Stimulated activated CD8-positive, alpha-beta memory T cell treated with anti-CD3 and anti-CD28 coated beads, Interleukin-15, amount 100 ng/mL, for 24 hours (primary cell): ENCODE results near the gene SRP72.
A peak's percentile ranks its signal among the peaks of the same experiment; 100 is the strongest.
"Not testable (repeated sequence)": the region's sequence is repeated elsewhere in the genome, so short reads cannot be mapped to it uniquely, and the experiment has no call there.

Experiments used
- DNase-seq: peaks from one replicate; pipeline ENCODE4 v3.0.0-alpha.2; 2020; ENCODE audit warnings: low read depth

The SRP72 gene

GRCh38 chr4:56467284-56468096 is at the start of gene SRP72:
Gene SRP72, plus strand, starts transcription at chr4:56467617. Its CDS starts 19 bp downstream, at chr4:56467636.
- peak; percentile 65 for DNase-seq

GRCh38 chr4:56424176-56424575 is 43.2 kb upstream of the SRP72 start:
- DNase-seq, result no peak

GRCh38 chr4:56424697-56425514 is 42.5 kb upstream of the SRP72 start:
- DNase-seq, result no peak

DNA sequence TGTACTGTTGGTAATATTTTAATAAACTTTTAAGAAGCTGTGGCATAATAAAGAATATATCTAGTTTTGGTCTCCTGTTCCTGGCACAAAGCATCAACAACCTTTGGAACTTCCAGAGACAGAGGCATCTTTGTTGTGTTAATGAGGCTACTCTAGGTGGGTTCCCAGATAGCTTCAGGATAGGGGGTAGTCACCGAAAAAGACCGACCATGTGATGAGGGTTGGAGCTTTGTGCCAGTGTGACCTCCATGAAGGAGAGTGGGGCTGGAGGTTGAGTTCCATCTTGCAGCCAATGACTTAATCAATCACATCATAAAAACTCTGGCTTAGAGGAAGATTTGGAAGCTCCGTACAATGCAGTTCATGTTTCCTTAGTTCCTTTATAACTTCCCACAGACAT is 41.9 kb upstream of the SRP72 start:
- DNase-seq, result no peak

GRCh38 chr4:56426273-56426672 is 41.1 kb upstream of the SRP72 start:
- DNase-seq, result no peak

GRCh38 chr4:56427179-56427578 is 40.2 kb upstream of the SRP72 start:
- no peak for DNase-seq

DNA sequence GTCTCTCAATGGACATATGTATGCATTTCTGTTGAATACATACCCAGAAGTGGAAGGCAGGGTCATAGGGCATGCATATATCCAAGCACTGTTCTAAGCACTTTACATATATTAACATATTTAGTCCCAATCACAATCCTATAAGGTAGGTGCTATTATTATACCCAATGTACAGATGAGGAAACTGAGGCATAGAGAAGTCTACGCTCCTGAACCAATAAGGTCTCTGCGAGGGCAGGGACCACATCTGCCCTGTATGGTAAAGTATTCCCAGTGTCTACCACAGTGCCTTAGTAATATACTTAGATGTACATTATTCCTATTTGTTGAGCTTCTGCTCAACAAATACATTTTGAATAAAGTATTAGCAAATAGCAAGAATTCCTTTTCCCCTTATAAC is 37.2 kb upstream of the SRP72 start:
- no peak for DNase-seq

- DNase-seq, result no peak
Measured at GRCh38 chr4:56433280-56433679, 34.1 kb upstream of the SRP72 start.

DNA sequence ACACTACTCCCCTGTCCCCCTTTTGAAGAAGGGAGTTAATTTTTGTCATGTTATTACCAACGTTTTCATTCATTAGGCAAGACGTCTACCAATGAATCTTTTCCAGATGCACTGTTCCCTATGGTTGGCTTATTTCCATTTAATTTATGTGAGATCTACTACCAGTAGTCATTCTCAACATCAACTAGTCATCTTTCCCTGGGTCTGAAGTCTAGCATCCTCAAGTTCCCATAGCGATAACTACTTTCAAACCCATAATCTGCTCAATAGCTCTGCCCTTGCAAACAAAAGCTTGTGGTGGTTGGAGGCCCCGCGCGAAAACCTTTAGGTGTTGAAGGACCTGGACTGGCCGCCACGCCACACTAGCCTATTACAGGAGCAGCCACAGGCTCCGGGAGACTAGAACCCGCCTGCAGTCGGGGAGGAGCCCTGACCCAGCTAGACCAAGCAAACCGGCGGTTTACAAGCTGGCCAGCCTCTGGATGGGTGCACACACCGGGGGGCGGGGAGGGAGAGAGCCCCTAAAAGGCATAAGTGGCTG is 32.7 kb upstream of the SRP72 start:
- DNase-seq, result peak; percentile 20

DNA sequence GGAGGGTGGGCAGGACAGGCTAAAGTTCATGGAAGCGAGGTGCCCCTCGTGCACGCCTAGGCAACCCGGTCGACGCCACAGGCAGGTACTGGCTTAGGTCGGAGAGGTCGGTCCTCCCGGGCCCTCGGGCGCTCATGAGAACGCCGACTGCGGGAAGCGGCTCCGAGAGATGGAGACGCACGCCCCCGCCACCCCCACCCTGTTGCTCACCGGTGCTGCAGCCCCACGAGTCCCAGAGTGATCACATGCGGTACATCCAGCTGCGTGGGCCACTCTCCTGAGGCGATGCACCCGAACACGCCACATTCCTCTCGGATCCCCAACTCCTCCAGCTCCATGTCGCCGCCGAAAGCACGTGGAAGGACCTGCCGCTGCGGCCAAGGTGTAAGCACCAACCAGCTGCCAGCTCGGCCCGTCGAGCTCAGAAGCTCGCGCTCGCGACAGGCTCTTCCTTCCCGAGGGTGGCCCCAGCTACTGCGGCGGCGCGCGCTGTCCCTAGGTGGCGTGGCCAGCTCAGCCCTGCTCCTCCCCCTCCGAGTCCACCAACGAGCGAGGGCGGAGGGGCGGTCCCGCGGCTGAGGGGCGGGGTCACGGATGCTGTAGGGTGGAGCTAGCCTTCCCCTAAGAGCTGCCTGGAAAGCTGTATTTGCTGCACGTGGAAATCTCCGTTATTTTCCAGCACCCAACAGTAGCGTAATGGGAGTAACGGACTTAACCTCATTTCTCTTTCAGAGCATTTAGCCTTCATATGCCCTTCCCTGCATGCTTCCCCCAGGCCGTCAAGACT is 32.1 kb upstream of the SRP72 start, which contains the start of gene PPAT:
Gene PPAT, minus strand, starts transcription at position 476 of the 787 bp plus-strand sequence. Its CDS starts 138 bp downstream, at position 338.
- DNase-seq, result peak; percentile 96

DNA sequence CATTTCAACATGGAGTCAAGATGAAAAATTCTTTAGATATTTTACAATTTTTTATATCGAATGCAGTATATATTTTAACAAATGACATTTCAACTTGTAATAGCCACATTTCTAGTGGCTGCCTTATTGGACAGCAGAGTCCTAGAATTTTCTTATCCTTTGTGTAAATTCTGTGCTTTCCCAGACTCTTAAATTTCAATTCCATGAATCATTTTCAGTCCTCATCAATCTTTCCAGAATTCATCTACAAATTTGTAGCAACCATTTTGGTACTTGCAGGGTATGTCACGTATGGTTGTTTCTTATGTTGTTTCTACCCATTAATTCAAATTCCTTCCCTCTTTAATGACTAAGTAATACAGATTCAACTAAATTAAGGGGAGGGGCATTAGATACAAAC is 28.7 kb upstream of the SRP72 start:
- DNase-seq, result no peak

DNA sequence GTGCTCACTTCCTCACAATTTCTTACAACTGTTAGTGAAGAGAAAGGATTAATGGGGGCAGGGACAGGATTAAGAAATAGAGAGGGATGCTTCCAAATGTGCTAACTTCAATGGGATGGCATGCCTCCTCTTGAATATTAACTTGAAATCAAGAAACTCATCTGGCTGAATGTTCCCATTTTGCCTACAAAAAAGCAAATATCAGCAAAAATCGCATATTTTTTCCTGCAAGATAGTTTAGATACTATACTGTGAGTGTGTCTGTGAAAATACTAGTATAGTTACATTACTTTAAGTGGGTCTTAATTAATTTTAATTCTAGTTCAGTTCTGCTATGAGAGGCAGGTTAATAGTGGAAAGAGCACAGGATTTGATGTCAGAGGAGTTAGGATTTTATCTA is 26.4 kb upstream of the SRP72 start:
- DNase-seq, result no peak

GRCh38 chr4:56444719-56445118 is 22.7 kb upstream of the SRP72 start:
- DNase-seq, result no peak

- DNase-seq, result no peak
Measured at GRCh38 chr4:56445699-56446098, 21.7 kb upstream of the SRP72 start.

DNA sequence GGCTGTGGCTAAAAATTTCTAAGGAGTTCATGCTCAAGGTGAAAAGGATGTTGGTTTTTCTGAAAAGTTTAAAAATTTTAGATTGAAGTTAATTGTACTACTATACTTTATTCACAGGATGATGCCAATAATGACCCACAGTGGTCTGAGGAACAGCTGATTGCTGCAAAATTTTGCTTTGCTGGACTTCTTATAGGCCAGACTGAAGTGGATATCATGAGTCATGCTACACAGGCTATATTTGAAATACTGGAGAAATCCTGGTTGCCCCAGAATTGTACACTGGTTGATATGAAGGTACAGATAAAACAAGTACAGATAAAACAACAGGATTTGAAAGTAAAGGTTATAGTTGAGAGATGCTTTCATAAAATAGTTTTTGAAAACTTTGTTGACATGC is 19.1 kb upstream of the SRP72 start:
- no peak for DNase-seq

DNA sequence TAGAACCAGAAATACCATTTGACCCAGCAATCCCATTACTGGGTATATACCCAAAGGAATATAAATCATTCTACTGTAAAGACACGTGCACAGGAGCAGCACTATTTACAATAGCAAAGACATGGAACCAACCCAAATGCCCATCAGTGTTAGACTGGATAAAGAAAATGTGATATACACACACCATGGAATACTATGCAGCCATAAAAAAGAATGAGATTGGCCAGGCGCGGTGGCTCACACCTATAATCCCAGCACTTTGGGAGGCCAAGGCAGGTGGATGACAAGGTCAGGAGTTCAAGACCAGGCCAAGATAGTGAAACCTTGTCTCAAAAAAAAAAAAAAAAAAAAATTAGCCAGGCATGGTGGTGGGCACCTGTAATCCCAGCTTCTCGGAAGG is 17.9 kb upstream of the SRP72 start:
- not testable (repeated sequence) for DNase-seq

DNA sequence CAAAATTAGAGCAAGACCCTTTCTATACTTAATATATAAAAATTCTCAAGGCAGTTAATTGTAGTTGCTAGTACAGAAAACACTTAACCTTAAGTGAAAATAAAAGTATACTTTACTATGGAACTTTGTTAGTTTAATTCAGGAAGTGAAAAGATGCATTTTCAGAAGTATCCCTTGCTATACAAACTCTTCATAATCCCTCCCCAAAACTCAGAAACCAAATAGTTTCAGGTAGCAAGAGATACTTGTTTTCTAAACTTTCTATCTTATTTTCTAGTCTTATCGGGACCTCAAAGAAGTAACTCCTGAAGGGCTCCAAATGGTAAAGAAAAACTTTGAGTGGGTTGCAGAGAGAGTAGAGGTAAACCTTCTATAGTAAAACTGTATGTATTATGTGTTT is 17.1 kb upstream of the SRP72 start:
- no peak for DNase-seq

- no peak for DNase-seq
Measured at GRCh38 chr4:56460085-56460484, 7.3 kb upstream of the SRP72 start.

DNA sequence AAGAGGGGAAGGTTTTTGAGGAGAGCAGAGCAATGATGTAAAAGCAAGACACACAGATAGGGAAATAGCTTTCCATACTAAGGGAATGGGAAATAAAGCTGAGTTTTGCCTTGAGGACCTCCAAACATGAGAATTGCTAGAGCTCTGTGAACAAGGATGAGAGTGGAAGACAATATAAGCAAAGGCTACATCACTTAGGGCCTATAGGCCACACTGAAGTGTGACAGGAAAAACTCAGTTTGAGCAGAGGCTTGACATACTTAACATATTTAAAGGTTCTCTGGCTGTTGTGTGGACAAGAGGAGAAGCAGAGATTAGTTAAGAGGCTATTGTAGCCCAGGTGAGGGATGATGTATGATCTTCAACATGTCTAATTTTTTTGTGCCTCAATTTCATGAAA is 5.3 kb upstream of the SRP72 start:
- no peak for DNase-seq

GRCh38 chr4:56463711-56464110 is 3.7 kb upstream of the SRP72 start:
- DNase-seq, result no peak

GRCh38 chr4:56464581-56464980 is 2.8 kb upstream of the SRP72 start:
- DNase-seq, result no peak
